Left lung (tissue), 10 donors: ENCODE data around the gene ZC3HAV1. TPM values are rescaled to one million over a fixed set of nuclear protein-coding genes. Genes with fewer than 3 reads are reported as not detected.

Source experiments
- ATAC-seq: fragments of 200-7000 bp; cut with Tn5 transposase; one replicate; pipeline ENCODE4 v1.9.1; 2020; ENCODE audit warnings: moderate library complexity
- DNase-seq, 4 donors: peaks; one replicate each; pipeline ENCODE4 v3.0.0-alpha.2; 2013 to 2020
- H3K27ac ChIP-seq, 2 donors: fragments of 200-600 bp; sonication (generic) in 1 of 2; one replicate each; pipeline versions ENCODE4 v1.5.0 to v1.8.0; 2020 to 2021
- H3K27me3 ChIP-seq, 2 donors: fragments of 200-600 bp; sonication (generic) in 1 of 2; one replicate each; pipeline versions ENCODE4 v1.5.0 to v1.8.0; 2020 to 2021
- H3K36me3 ChIP-seq, 2 donors: fragments of 200-600 bp; sonication (generic) in 1 of 2; one replicate each; pipeline versions ENCODE4 v1.5.0 to v1.8.0; 2020 to 2021
- H3K4me1 ChIP-seq, 2 donors: fragments of 200-600 bp; one replicate each; pipeline ENCODE4 v1.8.0; 2021
- H3K4me3 ChIP-seq, 2 donors: fragments of 200-600 bp; sonication (generic) in 1 of 2; one replicate each; pipeline versions ENCODE4 v1.5.0 to v1.8.0; 2020 to 2021; ENCODE audit warnings: mild to moderate bottlenecking in 1 of 2
- H3K9me3 ChIP-seq, 2 donors: fragments of 200-600 bp; sonication (generic) in 1 of 2; one replicate each; pipeline versions ENCODE4 v1.5.0 to v1.8.0; 2020 to 2021
- CTCF ChIP-seq, 2 donors: fragments of 200-600 bp; sonication (generic) in 1 of 2; IDR thresholded peaks; one replicate each; pipeline versions ENCODE4 v1.5.0 to v1.8.0; 2021; ENCODE audit warnings: antibody characterized with exemption in 2 of 2
- intact Hi-C, 2 donors: fragments of 100-400 bp; cut with DNase I; formaldehyde crosslinking; loops; one replicate each; pipeline versions ENCODE4 v1.11.2 to v1.14.2; 2022
- polyA plus RNA-seq, 6 donors: library from polyadenylated mRNA; unstranded; fragments of 120-200 nt; gene quantifications; one replicate each; pipeline ENCODE4 v1.2.1, GENCODE V29; 2013; ENCODE audit not compliant: insufficient read length in 6 of 6
- total RNA-seq, 2 donors: library from RNA; stranded (reverse); fragmentation: NEBNext Ultra II Directional; extraction: Animal tissue kit (Norgen Biotek cat#: 25700); gene quantifications; one replicate each; pipeline ENCODE4 v1.2.1, GENCODE V29; 2021
- donor health status: DM: no; HTN: yes; CAD: no.
- donor health status: DM: no; HTN: no; CAD: no.

ZC3HAV1 gene
- total and polyA plus RNA-seq, 8 donors: 16.0 to 45.5 (median 22.4) TPM

- Histone ChIP-seq H3K9me3 (no peaks in the 10 kb centered on the region), H3K27me3 (no peaks in the 10 kb centered on the region), H3K4me1 (peaks cover 0 to 21% of the 10 kb centered on the region in 2 donors), H3K27ac (no peak overlapping the region), H3K4me3 (no peak overlapping the region), H3K36me3 (peaks cover 0 to 73% of the 10 kb centered on the region in 2 donors)
- TF ChIP-seq CTCF (IDR thresholded peaks at IDR 0.05): no peak
- intact Hi-C loops: no loop called here
- ATAC-seq (no peak), DNase-seq (no peak)
Observed at GRCh38 chr7:139088268-139088667, 21.3 kb downstream of the ZC3HAV1 start.

GRCh38 chr7:139087212-139087611, 22.3 kb downstream of the ZC3HAV1 start:
- H3K4me1 ChIP-seq: peaks cover 0 to 16% of the 10 kb centered on the region in 2 donors
- DNase-seq (no peak), ATAC-seq (no peak)
- no peak for TF ChIP-seq CTCF (IDR thresholded peaks at IDR 0.05)
- H3K36me3 ChIP-seq: peaks cover 0 to 83% of the 10 kb centered on the region in 2 donors
- no peak overlapping the region for H3K4me3 ChIP-seq
- intact Hi-C loops: no loop called here
- H3K9me3 ChIP-seq: no peaks in the 10 kb centered on the region
- no peaks in the 10 kb centered on the region for H3K27me3 ChIP-seq
- no peak overlapping the region for H3K27ac ChIP-seq

- TF ChIP-seq CTCF (IDR thresholded peaks at IDR 0.05): no peak
- no peaks in the 10 kb centered on the region for H3K27me3 ChIP-seq
- no peak overlapping the region for H3K27ac ChIP-seq
- no peak for DNase-seq
- intact Hi-C loops: no loop called here
- ATAC-seq: no peak
- H3K36me3 ChIP-seq: peaks cover 0 to 86% of the 10 kb centered on the region in 2 donors
- no peaks in the 10 kb centered on the region for H3K9me3 ChIP-seq
- peaks cover 0 to 9% of the 10 kb centered on the region in 2 donors for H3K4me1 ChIP-seq
- H3K4me3 ChIP-seq: no peak overlapping the region
Observed at GRCh38 chr7:139086454-139086853, 23.1 kb downstream of the ZC3HAV1 start.

- no peak overlapping the region for H3K4me3 ChIP-seq
- H3K27ac ChIP-seq: no peak overlapping the region
- TF ChIP-seq CTCF (IDR thresholded peaks at IDR 0.05): no peak
- H3K9me3 ChIP-seq: no peaks in the 10 kb centered on the region
- intact Hi-C loops: no loop called here
- H3K36me3 ChIP-seq: peaks cover 0 to 100% of the 10 kb centered on the region in 2 donors
- no peak for DNase-seq
- no peaks in the 10 kb centered on the region for H3K4me1 ChIP-seq
- ATAC-seq: no peak
- no peaks in the 10 kb centered on the region for H3K27me3 ChIP-seq
Observed at GRCh38 chr7:139084709-139085108, 24.8 kb downstream of the ZC3HAV1 start.

GRCh38 chr7:139081584-139081983, 27.9 kb downstream of the ZC3HAV1 start:
- intact Hi-C loops: no loop called here
- Histone ChIP-seq H3K9me3 (no peaks in the 10 kb centered on the region), H3K36me3 (peaks cover 5 to 100% of the 10 kb centered on the region in 2 donors), H3K4me1 (peaks cover 0 to 2% of the 10 kb centered on the region in 2 donors), H3K27ac (no peak overlapping the region), H3K4me3 (no peak overlapping the region), H3K27me3 (no peaks in the 10 kb centered on the region)
- DNase-seq (no peak), ATAC-seq (no peak)
- TF ChIP-seq CTCF (IDR thresholded peaks at IDR 0.05): no peak
